Chondrocyte (in vitro differentiated cells): ENCODE data around the gene KIF24. TPM values are rescaled to one million over a fixed set of nuclear protein-coding genes. Genes with fewer than 3 reads are reported as not detected.
A peak's percentile ranks its signal among the peaks of the same experiment; 100 is the strongest.

Experiments
- DNase-seq: peaks from one replicate; pipeline ENCODE4 v3.0.0; 2021; ENCODE audit warnings: mixed read lengths, low spot score
- H3K27ac Mint-ChIP-seq: one replicate; pipeline ENCODE4 v1.8.0; 2021; ENCODE audit warnings: mild to moderate bottlenecking, moderate library complexity, mixed read lengths; ENCODE audit not compliant: unreplicated experiment
- H3K27me3 Mint-ChIP-seq: 2 replicates; pipeline ENCODE4 v1.8.0; 2021; ENCODE audit warnings: low read depth, mixed read lengths
- H3K36me3 Mint-ChIP-seq: 2 replicates; pipeline ENCODE4 v1.8.0; 2021; ENCODE audit warnings: low read depth, mixed read lengths
- H3K4me1 Mint-ChIP-seq: 2 replicates; pipeline ENCODE4 v1.8.0; 2021; ENCODE audit warnings: low read depth, mild to moderate bottlenecking, mixed read lengths
- H3K4me3 Mint-ChIP-seq: one replicate; pipeline ENCODE4 v1.8.0; 2021; ENCODE audit warnings: mild to moderate bottlenecking, moderate library complexity, mixed read lengths; ENCODE audit not compliant: unreplicated experiment
- H3K9me3 Mint-ChIP-seq: 2 replicates; pipeline ENCODE4 v1.8.0; 2021; ENCODE audit warnings: low read depth, mixed read lengths
- total RNA-seq: library from RNA; stranded (reverse); gene quantifications from 3 replicates; pipeline ENCODE4 v1.2.1, GENCODE V29; 2021
- TF ChIP-seq, protein P1 (sequence below): fragments of 200-600 bp; sonication (generic); IDR thresholded peaks from 2 replicates; pipeline ENCODE4 v1.5.0; 2021; ENCODE audit warnings: antibody characterized with exemption, mild to moderate bottlenecking, moderate library complexity

Gene KIF24
- total RNA-seq, 1 donor from 2014 or later, result 0.90 TPM

DNA sequence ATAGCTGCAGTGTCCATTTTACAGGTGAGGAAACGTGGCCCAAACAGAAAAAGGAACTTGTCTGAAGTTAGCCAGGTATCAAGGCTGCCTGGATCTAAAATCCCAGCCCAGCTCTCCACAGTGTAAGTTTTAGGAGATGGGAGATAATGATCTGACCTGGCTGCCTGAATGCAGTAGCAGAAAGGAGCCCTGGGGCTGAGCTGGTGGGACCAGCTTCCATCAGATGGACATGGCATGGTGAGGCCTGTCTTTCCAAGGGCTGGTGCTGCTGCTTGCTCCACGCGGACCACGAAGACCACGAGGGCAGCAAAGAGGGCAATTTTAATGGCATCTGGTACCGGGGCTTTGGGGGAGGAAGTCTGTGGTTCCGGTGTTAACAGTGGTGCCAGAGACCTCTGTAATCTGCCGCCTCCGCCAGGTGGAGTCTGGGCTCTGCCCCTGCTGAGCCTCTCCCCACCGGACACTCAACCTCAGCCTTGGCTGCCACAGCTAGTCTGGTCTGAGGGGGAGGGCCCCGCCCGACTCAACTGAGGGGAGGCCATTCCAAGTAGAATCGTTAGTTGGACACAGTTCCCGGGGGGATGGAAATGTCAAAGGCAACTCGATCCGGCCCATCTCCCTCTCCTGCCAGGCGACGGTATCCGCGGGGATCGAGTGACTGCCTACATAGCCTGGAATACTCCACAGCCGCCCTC is 47.0 kb upstream of the KIF24 start:
- H3K27me3 Mint-ChIP-seq, result no peaks in the 10 kb centered on the region
- H3K4me1 Mint-ChIP-seq, result peaks cover 29% of the 10 kb centered on the region
- peak overlapping the region; percentile 83 for H3K4me3 Mint-ChIP-seq
- H3K9me3 Mint-ChIP-seq, result no peaks in the 10 kb centered on the region
- peaks cover 3% of the 10 kb centered on the region for H3K36me3 Mint-ChIP-seq
- TF ChIP-seq, protein P1, sequence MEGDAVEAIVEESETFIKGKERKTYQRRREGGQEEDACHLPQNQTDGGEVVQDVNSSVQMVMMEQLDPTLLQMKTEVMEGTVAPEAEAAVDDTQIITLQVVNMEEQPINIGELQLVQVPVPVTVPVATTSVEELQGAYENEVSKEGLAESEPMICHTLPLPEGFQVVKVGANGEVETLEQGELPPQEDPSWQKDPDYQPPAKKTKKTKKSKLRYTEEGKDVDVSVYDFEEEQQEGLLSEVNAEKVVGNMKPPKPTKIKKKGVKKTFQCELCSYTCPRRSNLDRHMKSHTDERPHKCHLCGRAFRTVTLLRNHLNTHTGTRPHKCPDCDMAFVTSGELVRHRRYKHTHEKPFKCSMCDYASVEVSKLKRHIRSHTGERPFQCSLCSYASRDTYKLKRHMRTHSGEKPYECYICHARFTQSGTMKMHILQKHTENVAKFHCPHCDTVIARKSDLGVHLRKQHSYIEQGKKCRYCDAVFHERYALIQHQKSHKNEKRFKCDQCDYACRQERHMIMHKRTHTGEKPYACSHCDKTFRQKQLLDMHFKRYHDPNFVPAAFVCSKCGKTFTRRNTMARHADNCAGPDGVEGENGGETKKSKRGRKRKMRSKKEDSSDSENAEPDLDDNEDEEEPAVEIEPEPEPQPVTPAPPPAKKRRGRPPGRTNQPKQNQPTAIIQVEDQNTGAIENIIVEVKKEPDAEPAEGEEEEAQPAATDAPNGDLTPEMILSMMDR, result peak; percentile 58
- peak overlapping the region; percentile 41 for H3K27ac Mint-ChIP-seq
- DNase-seq, result no peak

DNA sequence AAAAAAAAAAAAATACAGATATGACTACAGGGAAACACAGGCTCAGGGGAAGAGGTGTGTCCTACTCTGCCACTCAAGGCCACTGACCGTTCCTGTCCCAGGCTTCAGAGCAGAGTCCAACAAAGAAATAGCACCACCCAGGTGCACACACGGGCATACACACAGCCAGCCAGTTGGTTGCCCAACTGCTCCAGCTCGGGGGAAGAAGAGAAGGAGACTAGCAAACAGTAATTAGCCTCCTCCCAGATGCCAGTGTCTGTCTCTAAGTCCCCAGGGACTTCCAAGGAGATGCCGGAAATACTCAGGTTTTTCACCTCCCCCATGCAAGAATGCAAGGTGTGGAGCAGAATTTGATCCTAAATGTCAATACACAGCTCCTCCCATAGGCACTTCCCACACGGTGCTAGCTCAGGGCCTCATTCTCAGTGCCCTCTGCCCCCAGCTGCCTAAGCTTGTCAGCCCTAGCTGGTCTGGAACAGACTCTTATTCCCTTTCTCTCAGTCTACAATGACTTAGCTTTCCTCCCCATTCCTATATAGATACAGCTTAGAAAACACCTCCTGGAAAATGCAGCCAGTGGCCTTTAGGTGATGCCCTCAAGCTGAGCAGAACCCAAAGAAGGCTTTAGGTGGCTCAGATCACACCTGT is 46.0 kb upstream of the KIF24 start:
- H3K27ac Mint-ChIP-seq, result no peak overlapping the region
- H3K9me3 Mint-ChIP-seq, result no peaks in the 10 kb centered on the region
- no peaks in the 10 kb centered on the region for H3K27me3 Mint-ChIP-seq
- TF ChIP-seq, protein P1, result no peak
- H3K36me3 Mint-ChIP-seq, result peaks cover 8% of the 10 kb centered on the region
- no peak overlapping the region for H3K4me3 Mint-ChIP-seq
- peaks cover 26% of the 10 kb centered on the region for H3K4me1 Mint-ChIP-seq
- no peak for DNase-seq

- H3K4me3 Mint-ChIP-seq, result no peak overlapping the region
- H3K9me3 Mint-ChIP-seq, result no peaks in the 10 kb centered on the region
- H3K27me3 Mint-ChIP-seq, result no peaks in the 10 kb centered on the region
- H3K4me1 Mint-ChIP-seq, result peaks cover 21% of the 10 kb centered on the region
- no peak for DNase-seq
- TF ChIP-seq, protein P1, result no peak
- no peak overlapping the region for H3K27ac Mint-ChIP-seq
- peaks cover 10% of the 10 kb centered on the region for H3K36me3 Mint-ChIP-seq
Measured at GRCh38 chr9:34374339-34374738, 45.3 kb upstream of the KIF24 start.

DNA sequence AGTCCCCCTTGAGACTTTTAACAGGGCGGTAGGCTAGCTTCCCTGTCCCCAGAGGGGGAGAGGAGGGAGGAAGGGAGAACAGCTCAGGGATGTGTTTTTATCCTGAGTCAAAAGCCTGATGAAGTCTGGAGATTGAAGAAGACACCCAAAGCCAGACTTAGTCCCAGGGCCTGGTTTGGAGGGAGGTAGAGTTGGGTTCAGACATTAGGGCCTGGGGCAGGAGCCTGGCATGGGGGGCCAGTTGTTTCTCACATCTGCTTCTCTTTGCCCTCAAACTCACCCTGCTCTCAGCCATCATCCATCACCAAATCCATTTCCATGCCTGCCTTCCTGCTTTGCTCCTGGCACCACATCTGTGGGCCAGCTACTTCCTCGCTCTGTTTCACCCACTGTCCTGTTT is 44.7 kb upstream of the KIF24 start:
- Mint-ChIP-seq H3K4me3 (no peak overlapping the region), H3K9me3 (peaks cover under 1% of the 10 kb centered on the region), H3K27ac (no peak overlapping the region), H3K27me3 (no peaks in the 10 kb centered on the region), H3K36me3 (peaks cover 12% of the 10 kb centered on the region), H3K4me1 (peaks cover 18% of the 10 kb centered on the region)
- TF ChIP-seq, protein P1, result no peak
- no peak for DNase-seq

DNA sequence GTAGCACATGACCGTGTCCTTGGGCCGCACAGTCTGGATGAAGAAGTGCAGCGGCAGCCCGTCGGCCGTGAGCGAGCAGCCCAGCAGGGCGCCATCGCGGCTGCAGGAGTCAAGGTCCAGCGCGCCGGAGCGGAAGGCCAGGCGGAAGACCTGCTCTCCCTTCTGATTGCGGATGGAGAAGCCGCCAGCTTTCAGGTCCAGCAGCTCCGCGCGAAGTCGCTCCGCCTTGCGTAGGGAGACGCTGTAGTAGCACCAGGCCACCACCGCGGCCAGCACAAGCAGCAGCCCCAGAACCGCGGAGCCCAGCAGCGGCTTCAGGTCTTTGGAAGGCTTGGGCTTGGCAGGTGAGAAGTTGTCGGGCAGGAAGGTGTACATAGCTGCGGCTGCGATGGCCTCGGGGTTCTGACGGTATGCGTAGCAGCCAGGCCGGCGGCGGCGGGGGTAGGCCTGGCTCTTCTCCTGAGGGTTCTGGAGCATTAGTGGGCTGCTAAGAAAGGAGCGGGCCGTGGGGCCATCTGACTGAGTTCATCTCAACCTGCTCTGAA is 43.5 kb upstream of the KIF24 start:
- H3K36me3 Mint-ChIP-seq, result peaks cover 14% of the 10 kb centered on the region
- H3K27me3 Mint-ChIP-seq, result no peaks in the 10 kb centered on the region
- TF ChIP-seq, protein P1, result no peak
- no peak for DNase-seq
- H3K4me1 Mint-ChIP-seq, result peaks cover 18% of the 10 kb centered on the region
- H3K4me3 Mint-ChIP-seq, result no peak overlapping the region
- peaks cover 6% of the 10 kb centered on the region for H3K9me3 Mint-ChIP-seq
- no peak overlapping the region for H3K27ac Mint-ChIP-seq
